Smooth muscle cell (in vitro differentiated cells): ENCODE measurements around the gene IL15. TPM values are rescaled to one million over a fixed set of nuclear protein-coding genes. Genes with fewer than 3 reads are reported as not detected.

ENCODE experiments used
- DNase-seq: peaks from one replicate; lab custom pipeline; 2025; ENCODE audit not compliant: unreplicated experiment; lab: John Stamatoyannopoulos, UW
- H2AFZ ChIP-seq: fragments of 200-600 bp; sonication (generic); 2 replicates; pipeline ENCODE4 v1.6.0; 2016; ENCODE audit warnings: antibody characterized with exemption, low read depth, mild to moderate bottlenecking
- H3F3A ChIP-seq: fragments of 200-600 bp; sonication (generic); 2 replicates; pipeline ENCODE4 v1.6.0; 2017; ENCODE audit warnings: antibody characterized with exemption, low read depth
- H3K27ac ChIP-seq: fragments of 200-600 bp; sonication (generic); 2 replicates; pipeline ENCODE4 v1.5.1; 2016; ENCODE audit warnings: low read depth, mild to moderate bottlenecking
- H3K27me3 ChIP-seq: fragments of 200-600 bp; sonication (generic); 2 replicates; pipeline ENCODE4 v1.6.1; 2016; ENCODE audit warnings: low read depth, mild to moderate bottlenecking
- H3K36me3 ChIP-seq: fragments of 200-600 bp; sonication (generic); 2 replicates; pipeline ENCODE4 v1.5.1; 2016; ENCODE audit warnings: low read depth
- H3K4me1 ChIP-seq: fragments of 200-600 bp; sonication (generic); 2 replicates; pipeline ENCODE4 v1.5.1; 2016; ENCODE audit warnings: low read depth
- H3K4me2 ChIP-seq: fragments of 200-600 bp; sonication (generic); 2 replicates; pipeline ENCODE4 v1.6.0; 2016; ENCODE audit warnings: mild to moderate bottlenecking
- H3K4me3 ChIP-seq: fragments of 200-600 bp; sonication (generic); 2 replicates; pipeline ENCODE4 v1.5.1; 2016; ENCODE audit warnings: mild to moderate bottlenecking
- H3K79me2 ChIP-seq: fragments of 200-600 bp; sonication (generic); 2 replicates; pipeline ENCODE4 v1.6.0; 2016; ENCODE audit warnings: low read depth, mild to moderate bottlenecking
- H3K9ac ChIP-seq: fragments of 200-600 bp; sonication (generic); 2 replicates; pipeline ENCODE4 v1.6.0; 2016; ENCODE audit warnings: low read depth
- H3K9me3 ChIP-seq: fragments of 200-600 bp; sonication (generic); replicated peaks from 2 replicates; pipeline ENCODE4 v1.5.1; 2016; ENCODE audit warnings: low read depth
- H4K20me1 ChIP-seq: fragments of 200-600 bp; sonication (generic); 2 replicates; pipeline ENCODE4 v1.6.0; 2016; ENCODE audit warnings: low read depth
- CTCF ChIP-seq: fragments of 200-600 bp; sonication (generic); IDR thresholded peaks from 2 replicates; pipeline ENCODE4 v1.5.1; 2017; ENCODE audit warnings: borderline replicate concordance, mild to moderate bottlenecking, antibody characterized with exemption; ENCODE audit not compliant: insufficient read depth, poor library complexity, severe bottlenecking
- WGBS: methylation state at CpG from one replicate; pipeline ENCODE4 v1.1.7; 2016; ENCODE audit warnings: low lambda C conversion rate; 5-methylcytosine and 5-hydroxymethylcytosine counted together
- polyA plus RNA-seq: library from polyadenylated mRNA; unstranded; fragments of >200 nt; fragmentation: Nextera tagmentation; extraction: Ambion mirVana; gene quantifications from 2 replicates; pipeline ENCODE4 v1.2.1, GENCODE V29; 2016
- total RNA-seq: library from RNA; depleted of rRNA; stranded (reverse); fragments of >200 nt; gene quantifications from 2 replicates; pipeline ENCODE4 v1.2.3, GENCODE V29; 2014

Gene IL15
- total and polyA plus RNA-seq, 2 experiments from 2014 or later: 0.73 to 2.2 TPM

- H3K27me3 ChIP-seq: no peaks in the 10 kb centered on the region
- no peak overlapping the region for H3K4me2 ChIP-seq
- TF ChIP-seq CTCF: no peak
- no peak overlapping the region for H2AFZ ChIP-seq
- no peak overlapping the region for H3K4me3 ChIP-seq
- H3K79me2 ChIP-seq: no peaks in the 10 kb centered on the region
- no peaks in the 10 kb centered on the region for H3K9me3 ChIP-seq
- H3K4me1 ChIP-seq: no peaks in the 10 kb centered on the region
- no peaks in the 10 kb centered on the region for H3F3A ChIP-seq
- 91% methylated on average over 2 of the region's 2 CpGs for WGBS
- no peaks in the 10 kb centered on the region for H4K20me1 ChIP-seq
- no peaks in the 10 kb centered on the region for H3K36me3 ChIP-seq
- H3K27ac ChIP-seq: no peak overlapping the region
- DNase-seq: no peak
- no peak overlapping the region for H3K9ac ChIP-seq
Observed at GRCh38 chr4:141658309-141658708, 21.9 kb downstream of the IL15 start.

DNA sequence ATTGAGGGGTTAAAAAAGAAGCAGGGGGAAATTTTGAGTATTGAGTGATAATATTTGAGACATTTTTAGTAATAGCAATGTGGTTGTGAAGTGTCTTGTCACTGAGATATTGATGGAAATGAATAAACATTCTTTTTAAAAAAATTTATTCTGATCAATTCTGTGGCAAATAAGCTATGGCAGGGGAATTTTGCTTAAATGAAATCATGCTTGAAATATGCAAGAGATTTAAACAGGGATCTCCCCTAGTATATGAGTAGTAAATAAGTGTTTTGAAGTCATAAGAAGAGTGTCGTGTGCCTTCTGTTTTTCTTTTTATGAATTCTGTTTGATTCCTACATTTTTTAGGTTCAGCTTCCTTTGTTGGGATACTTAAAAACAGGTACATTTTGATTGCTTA, 23.2 kb downstream of the IL15 start:
- Histone ChIP-seq H4K20me1 (no peaks in the 10 kb centered on the region), H3K27ac (no peak overlapping the region)

DNA sequence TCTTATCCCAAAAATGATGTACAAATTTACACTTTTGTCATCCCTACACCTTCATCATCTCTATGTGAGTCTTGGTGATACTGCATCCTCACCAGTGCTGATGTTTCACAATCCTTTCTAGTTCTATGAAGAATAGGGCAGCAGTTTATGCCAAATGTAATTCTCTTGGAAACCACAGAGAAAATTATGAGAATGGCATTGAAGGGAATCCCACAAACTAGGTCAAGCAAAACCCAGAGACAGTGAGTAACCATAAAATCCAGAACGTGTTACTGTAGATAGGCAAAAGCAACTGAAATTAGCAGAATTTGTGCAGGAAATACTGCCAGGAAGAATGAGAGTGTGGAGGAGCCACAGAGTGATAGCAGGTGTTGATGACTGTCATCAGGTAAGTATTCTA, 24.5 kb downstream of the IL15 start:
- H3K27me3 ChIP-seq: no peaks in the 10 kb centered on the region
- no peak overlapping the region for H3K27ac ChIP-seq
- no peak overlapping the region for H3K4me3 ChIP-seq
- H3K36me3 ChIP-seq: no peaks in the 10 kb centered on the region
- no peaks in the 10 kb centered on the region for H3K9me3 ChIP-seq
- TF ChIP-seq CTCF: no peak
- H4K20me1 ChIP-seq: no peaks in the 10 kb centered on the region
- no peaks in the 10 kb centered on the region for H3K79me2 ChIP-seq
- H3K4me2 ChIP-seq: no peak overlapping the region
- H2AFZ ChIP-seq: no peak overlapping the region
- WGBS: 45% methylated on average over 1 of the region's 1 CpG
- no peak overlapping the region for H3K9ac ChIP-seq
- no peaks in the 10 kb centered on the region for H3F3A ChIP-seq
- no peaks in the 10 kb centered on the region for H3K4me1 ChIP-seq
- DNase-seq: no peak

More for the DNA sequence above, 23.2 kb downstream of the IL15 start:
- no peaks in the 10 kb centered on the region for H3K36me3 ChIP-seq
- no peak for TF ChIP-seq CTCF
- no peak overlapping the region for H3K4me2 ChIP-seq
- no peak for DNase-seq
- WGBS: 61% methylated on average over 1 of the region's 1 CpG
- no peaks in the 10 kb centered on the region for H3K79me2 ChIP-seq
- peak overlapping the region; percentile 28 for H2AFZ ChIP-seq
- H3K9me3 ChIP-seq: no peaks in the 10 kb centered on the region
- H3K27me3 ChIP-seq: no peaks in the 10 kb centered on the region
- no peak overlapping the region for H3K9ac ChIP-seq
- no peak overlapping the region for H3K4me3 ChIP-seq
- no peaks in the 10 kb centered on the region for H3F3A ChIP-seq
- H3K4me1 ChIP-seq: no peaks in the 10 kb centered on the region

DNA sequence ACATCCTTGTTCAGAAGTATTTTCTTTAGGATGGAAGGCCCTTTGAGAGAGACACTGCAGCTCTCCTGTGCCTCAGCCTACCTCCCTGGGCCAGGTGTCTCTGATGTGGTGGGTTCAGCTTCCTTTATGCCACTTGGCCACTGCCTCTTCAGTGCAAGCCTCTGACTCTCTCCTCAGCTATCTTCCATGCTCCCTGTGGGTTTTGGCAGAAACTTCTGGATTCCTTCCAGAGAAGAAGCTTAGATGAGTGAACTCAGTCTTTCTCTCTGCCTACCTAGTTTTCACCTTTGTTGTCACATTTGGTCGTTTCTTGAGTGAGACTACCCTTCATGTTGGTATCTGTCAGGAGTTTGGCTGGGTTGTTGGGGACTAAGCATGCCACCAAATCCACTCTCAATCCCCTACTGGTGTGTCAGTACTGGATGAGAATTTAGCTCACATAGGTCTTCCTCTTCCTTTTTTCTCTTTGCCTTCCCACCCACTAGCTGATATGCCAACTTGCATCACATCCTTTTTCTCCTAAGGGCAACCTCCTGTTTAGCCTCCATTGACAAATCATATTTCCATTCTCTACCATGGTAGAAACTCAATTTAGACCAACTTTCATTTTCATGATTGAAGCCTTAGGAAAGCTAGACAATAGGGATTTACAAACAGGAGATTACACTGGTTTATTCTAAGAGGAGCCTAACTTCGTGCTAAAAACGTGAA, 32.0 kb downstream of the IL15 start:
- DNase-seq: no peak
- H3K36me3 ChIP-seq: no peaks in the 10 kb centered on the region
- no peaks in the 10 kb centered on the region for H3K79me2 ChIP-seq
- no peaks in the 10 kb centered on the region for H3K27me3 ChIP-seq
- no peak overlapping the region for H3K9ac ChIP-seq
- H4K20me1 ChIP-seq: no peaks in the 10 kb centered on the region
- no peaks in the 10 kb centered on the region for H3F3A ChIP-seq
- H3K4me2 ChIP-seq: no peak overlapping the region
- H3K9me3 ChIP-seq: no peaks in the 10 kb centered on the region
- WGBS: 85% methylated on average over 3 of the region's 3 CpGs
- no peak overlapping the region for H3K27ac ChIP-seq
- H3K4me1 ChIP-seq: no peaks in the 10 kb centered on the region
- TF ChIP-seq CTCF: no peak
- no peak overlapping the region for H3K4me3 ChIP-seq
- H2AFZ ChIP-seq: no peak overlapping the region
